ENCODE measurements around the gene MRNIP. TPM values are rescaled to one million over a fixed set of nuclear protein-coding genes. Genes with fewer than 3 reads are reported as not detected.

MRNIP gene
- polyA plus RNA-seq, 1 donor (not counting 4 experiments of a cell fraction or from before 2014, with no cell fraction given) = 14.9 TPM

GRCh38 chr5:179802207-179802883, 56.3 kb downstream of the MRNIP start:
- H3K4me3 ChIP-seq (ENCODE audit: control insufficient read depth in 2 of 3, extremely low read depth in 1 of 3, insufficient read depth in 2 of 3, low read depth in 1 of 3, low read length in 3 of 3) = no peak overlapping the region
- dilution Hi-C loops (cut with MboI; ENCODE audit: extremely low pct_ligation_motif_present, low sequenced_read_pairs) = no loop called here
- H3K79me2 ChIP-seq (ENCODE audit: control insufficient read depth, insufficient read depth, low read length) = peaks cover 33% of the 10 kb centered on the region
- no peak overlapping the region for H3K9ac ChIP-seq (ENCODE audit: control insufficient read depth, extremely low read depth, insufficient read depth, low read length)
- DNase-seq (ENCODE audit: low read depth, low spot score) (no peak), FAIRE-seq (no peak)
- H3K27ac ChIP-seq (ENCODE audit: control insufficient read depth, insufficient read depth, low read length) = no peak overlapping the region
- H3K36me3 ChIP-seq (ENCODE audit: control insufficient read depth in 2 of 2, extremely low read depth in 1 of 2, insufficient read depth in 2 of 2, low read length in 2 of 2) = peaks cover 21 to 34% of the 10 kb centered on the region in 2 experiments
- TF ChIP-seq EZH2 (IDR thresholded peaks at IDR 0.05; ENCODE audit: low read length) = no peak
- no peak for TF ChIP-seq CTCF (optimal IDR thresholded peaks at IDR 0.05 in 1 of 3, IDR thresholded peaks at IDR 0.05 in 1 of 3, conservative IDR thresholded peaks at IDR 0.05 in 1 of 3; ENCODE audit: extremely low read depth in 1 of 3, insufficient read depth in 2 of 3, low read length in 3 of 3)
- no peaks in the 10 kb centered on the region for H3K9me1 ChIP-seq (ENCODE audit: control insufficient read depth, extremely low read depth, insufficient read depth, low read length)
- H3K9me3 ChIP-seq (ENCODE audit: control insufficient read depth, low read depth, low read length) = no peaks in the 10 kb centered on the region
- H3K27me3 ChIP-seq (ENCODE audit: control insufficient read depth, extremely low read depth, insufficient read depth, low read length) = no peaks in the 10 kb centered on the region
- H3K4me1 ChIP-seq (ENCODE audit: control insufficient read depth, extremely low read depth, insufficient read depth, low read length) = peaks cover 20% of the 10 kb centered on the region
- peaks cover 6% of the 10 kb centered on the region for H4K20me1 ChIP-seq (ENCODE audit: control insufficient read depth, extremely low read depth, insufficient read depth, low read length)
- H3K4me2 ChIP-seq (ENCODE audit: control insufficient read depth, extremely low read depth, insufficient read depth, low read depth, low read length) = no peak overlapping the region
- H2AFZ ChIP-seq (ENCODE audit: control insufficient read depth, low read length) = no peak overlapping the region

GRCh38 chr5:179801304-179802206, 57.1 kb downstream of the MRNIP start:
- dilution Hi-C loops (cut with MboI; ENCODE audit: extremely low pct_ligation_motif_present, low sequenced_read_pairs) = no loop called here
- Histone ChIP-seq H3K9ac (ENCODE audit: control insufficient read depth, extremely low read depth, insufficient read depth, low read length) (no peak overlapping the region), H4K20me1 (ENCODE audit: control insufficient read depth, extremely low read depth, insufficient read depth, low read length) (peaks cover 6% of the 10 kb centered on the region), H3K79me2 (ENCODE audit: control insufficient read depth, insufficient read depth, low read length) (peaks cover 33% of the 10 kb centered on the region), H3K4me2 (ENCODE audit: control insufficient read depth, extremely low read depth, insufficient read depth, low read depth, low read length) (no peak overlapping the region), H3K9me3 (ENCODE audit: control insufficient read depth, low read depth, low read length) (no peaks in the 10 kb centered on the region), H3K9me1 (ENCODE audit: control insufficient read depth, extremely low read depth, insufficient read depth, low read length) (no peaks in the 10 kb centered on the region), H3K36me3 (ENCODE audit: control insufficient read depth in 2 of 2, extremely low read depth in 1 of 2, insufficient read depth in 2 of 2, low read length in 2 of 2) (peaks cover 25 to 36% of the 10 kb centered on the region in 2 experiments), H3K4me1 (ENCODE audit: control insufficient read depth, extremely low read depth, insufficient read depth, low read length) (peaks cover 20% of the 10 kb centered on the region), H3K4me3 (ENCODE audit: control insufficient read depth in 2 of 3, extremely low read depth in 1 of 3, insufficient read depth in 2 of 3, low read depth in 1 of 3, low read length in 3 of 3) (no peak overlapping the region), H2AFZ (ENCODE audit: control insufficient read depth, low read length) (no peak overlapping the region), H3K27me3 (ENCODE audit: control insufficient read depth, extremely low read depth, insufficient read depth, low read length) (no peaks in the 10 kb centered on the region), H3K27ac (ENCODE audit: control insufficient read depth, insufficient read depth, low read length) (no peak overlapping the region)
- FAIRE-seq = peak; percentile 67
- DNase-seq (ENCODE audit: low read depth, low spot score) = no peak
- peak in 2 of 3 experiments; percentile 71 to 76 for TF ChIP-seq CTCF (optimal IDR thresholded peaks at IDR 0.05 in 1 of 3, IDR thresholded peaks at IDR 0.05 in 1 of 3, conservative IDR thresholded peaks at IDR 0.05 in 1 of 3; ENCODE audit: extremely low read depth in 1 of 3, insufficient read depth in 2 of 3, low read length in 3 of 3)
- TF ChIP-seq EZH2 (IDR thresholded peaks at IDR 0.05; ENCODE audit: low read length) = no peak
